ENCODE measurements around the gene ADSL.
"Not testable (repeated sequence)": the region's sequence is repeated elsewhere in the genome, so short reads cannot be mapped to it uniquely, and the experiment has no call there.

ADSL gene

DNA sequence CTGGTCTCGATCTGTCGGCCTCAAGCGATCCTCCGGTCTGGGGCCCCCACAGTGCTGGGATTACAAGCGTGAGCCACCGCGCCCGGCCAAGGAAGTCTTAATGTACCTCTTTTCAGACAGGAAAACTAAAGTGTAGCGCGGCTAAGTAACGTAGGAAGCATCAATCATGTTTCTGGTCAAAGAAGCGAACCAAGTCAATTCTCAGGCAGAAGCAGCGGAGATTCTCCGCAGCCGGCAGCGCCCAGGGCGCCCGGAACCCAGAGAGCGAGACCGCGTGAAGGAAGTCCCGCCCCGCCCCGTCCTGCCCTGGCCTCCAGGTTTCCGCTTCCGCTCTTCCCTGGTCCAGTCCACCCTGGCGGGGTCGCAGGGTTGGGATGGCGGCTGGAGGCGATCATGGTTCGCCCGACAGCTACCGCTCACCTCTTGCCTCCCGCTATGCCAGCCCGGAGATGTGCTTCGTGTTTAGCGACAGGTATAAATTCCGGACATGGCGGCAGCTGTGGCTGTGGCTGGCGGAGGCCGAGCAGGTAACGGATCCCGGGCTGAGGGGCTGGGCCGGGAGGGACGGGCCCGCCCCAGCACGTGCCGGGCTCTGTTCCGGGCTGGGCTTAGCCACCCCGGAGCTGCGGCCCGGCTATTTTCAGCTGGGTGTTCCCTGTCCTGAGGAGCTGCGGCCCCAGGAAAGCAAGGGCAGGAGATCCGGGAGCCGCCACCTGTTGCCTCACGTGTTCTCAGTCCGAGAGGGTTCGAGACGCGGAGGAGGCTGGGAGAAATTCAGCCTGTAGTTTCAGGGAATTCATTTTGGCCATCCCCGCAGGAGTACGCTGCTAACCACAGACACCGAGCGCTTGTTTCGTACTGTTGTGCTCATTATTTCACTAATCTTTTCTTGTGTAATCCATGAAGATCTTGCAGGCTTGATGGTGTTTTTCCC, at the start of gene ADSL:
Gene ADSL, plus strand, starts transcription at position 316 of the 934 bp plus-strand sequence. Its CDS starts 59 bp downstream, at position 375.
- DNase-seq: peak; percentile 82

DNA sequence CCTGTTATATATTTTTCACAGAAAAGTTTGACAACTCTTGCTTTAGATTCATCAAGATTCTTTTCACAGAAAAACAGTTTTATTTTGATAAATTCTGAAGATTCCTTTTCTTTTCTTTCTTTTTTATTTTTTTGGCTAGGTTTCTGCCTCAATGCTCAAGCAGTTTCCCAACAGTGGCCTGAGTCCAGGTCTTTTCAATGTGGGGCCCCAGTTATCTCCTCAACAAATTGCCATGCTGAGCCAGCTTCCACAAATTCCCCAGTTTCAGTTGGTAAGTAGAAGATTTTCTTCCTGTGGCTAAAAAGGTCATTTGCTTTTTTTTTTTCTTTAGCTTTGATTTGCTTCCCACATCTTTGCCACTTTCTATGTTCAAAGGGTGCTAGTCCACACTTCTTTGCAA, 46.0 kb upstream of the ADSL start:
- no peak for DNase-seq

GRCh38 chr22:40300884-40301672, 45.2 kb upstream of the ADSL start:
- DNase-seq: no peak

DNA sequence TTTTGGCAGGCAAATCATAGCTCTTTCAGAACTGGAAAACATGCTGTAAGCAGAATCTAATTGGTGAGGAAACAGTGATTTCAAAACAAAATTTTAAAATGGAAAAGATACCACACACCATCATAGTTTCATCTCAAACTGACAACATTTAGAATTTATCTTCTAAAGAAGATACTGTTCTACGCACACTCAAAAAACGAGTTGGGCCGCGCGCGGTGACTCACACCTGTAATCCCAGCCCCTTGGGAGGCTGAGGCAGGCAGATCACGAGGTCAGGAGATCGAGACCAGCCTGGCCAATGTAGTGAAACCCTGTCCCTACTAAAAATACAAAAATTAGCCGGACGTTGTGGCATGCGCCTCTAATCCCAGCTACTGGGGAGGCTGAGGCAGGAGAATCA, 44.2 kb upstream of the ADSL start:
- DNase-seq: no peak

- no peak for DNase-seq
Observed at GRCh38 chr22:40305625-40306024, 40.7 kb upstream of the ADSL start.

GRCh38 chr22:40308999-40309573, 37.2 kb upstream of the ADSL start:
- no peak for DNase-seq

DNA sequence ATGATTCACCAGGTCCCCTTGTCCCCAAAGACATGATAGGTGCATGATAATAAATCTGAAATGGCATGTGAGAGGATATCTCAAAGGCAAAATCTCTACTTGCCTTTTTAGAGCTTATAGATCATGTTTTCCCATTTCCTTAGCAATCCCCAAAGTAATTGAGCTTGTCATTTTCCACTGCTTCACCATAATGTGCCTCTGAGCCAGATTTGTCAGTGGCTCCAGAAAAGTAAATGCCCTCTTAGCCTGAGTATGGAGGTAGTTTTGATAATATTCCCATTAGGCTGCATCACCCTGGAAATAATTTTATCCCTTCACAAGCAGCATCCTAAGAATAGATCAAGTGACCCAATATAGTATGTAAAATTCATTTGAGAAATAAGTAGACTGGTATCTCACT, 36.7 kb upstream of the ADSL start:
- no peak for DNase-seq

DNA sequence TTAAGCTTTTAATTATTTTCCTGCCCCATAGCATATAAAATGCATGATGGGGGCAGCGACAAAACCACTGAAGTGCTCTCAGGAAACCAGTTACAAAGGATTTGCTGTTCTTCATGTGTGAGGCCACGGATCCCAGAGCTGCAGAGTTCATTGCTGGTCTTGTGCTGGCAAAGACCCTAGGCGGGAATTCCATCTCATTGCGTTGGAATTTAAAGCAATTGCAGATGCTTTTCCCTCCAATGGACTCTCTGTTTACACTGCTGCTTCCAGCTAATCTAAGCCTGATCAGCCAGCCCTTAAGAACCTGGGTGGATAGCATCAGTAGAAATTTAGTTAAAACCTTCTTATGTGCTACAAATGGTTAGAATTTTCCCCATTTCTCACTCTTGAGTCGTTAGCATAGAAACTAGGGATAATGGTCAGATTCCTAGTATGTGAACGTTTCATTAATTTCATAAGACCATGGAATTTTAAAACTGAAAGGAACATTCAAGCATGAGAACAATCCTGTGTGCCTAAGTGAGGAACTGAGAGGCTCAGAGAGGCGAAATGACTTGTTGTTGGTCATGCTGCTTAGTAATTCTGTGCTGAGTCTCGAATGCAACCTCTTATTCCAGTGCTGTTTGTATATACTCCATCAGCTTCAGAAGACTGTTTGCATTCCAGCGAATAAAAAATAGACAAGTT, 36.1 kb upstream of the ADSL start:
- no peak for DNase-seq

DNA sequence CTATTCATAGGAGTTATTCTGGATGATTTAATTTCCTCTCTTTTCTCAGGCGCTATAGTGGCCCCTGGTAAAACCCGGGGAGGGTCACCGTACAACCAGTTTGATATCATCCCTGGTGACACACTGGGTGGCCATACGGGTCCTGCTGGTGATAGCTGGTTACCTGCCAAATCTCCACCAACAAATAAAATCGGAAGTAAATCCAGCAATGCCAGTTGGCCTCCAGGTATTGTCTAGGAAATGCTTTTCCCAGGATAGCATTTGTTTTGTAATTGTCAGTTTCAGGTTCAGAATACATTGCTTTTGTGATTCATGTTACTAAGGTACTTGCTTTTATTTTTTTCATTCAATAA, 35.6 kb upstream of the ADSL start:
- DNase-seq: no peak

- not testable (repeated sequence) for DNase-seq
Observed at GRCh38 chr22:40311646-40312045, 34.7 kb upstream of the ADSL start.

DNA sequence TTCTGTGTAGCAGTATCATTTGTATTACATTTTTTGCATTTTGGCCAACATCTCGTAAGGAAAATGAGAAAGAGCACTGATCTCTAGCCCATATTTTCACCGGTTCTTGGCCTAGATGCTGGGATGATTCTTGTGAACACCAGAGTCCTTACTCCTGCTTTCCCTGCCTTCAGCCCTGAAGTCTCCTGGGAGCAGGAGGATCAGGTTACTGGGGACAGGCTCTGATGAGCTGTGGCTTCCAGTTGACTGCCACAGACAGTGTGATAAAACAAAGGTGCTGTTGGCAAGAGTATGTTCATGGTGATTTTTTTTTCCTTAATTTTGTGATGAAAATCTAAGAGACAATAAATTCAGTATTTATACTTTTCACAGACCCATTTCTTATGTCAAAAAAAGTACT, 34.2 kb upstream of the ADSL start:
- no peak for DNase-seq

DNA sequence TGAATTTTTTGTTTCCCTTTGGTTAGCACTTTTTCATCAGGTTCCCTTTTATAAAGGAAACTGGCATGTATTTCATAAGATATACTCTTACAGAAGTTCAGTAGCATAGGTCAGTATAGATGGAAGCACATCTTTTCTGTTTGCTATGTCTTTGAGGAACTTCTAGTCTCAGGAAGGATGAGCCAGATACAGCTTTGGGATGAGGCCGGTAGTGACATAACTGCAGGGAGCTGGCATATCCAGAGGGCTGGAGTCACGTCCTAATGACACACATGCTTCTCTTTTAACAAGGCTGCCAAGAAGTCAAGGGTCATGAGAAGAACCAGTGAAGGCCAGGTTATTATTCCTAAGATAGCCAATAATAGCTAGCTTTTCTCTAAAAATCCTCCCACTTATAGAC, 33.3 kb upstream of the ADSL start:
- no peak for DNase-seq

- no peak for DNase-seq
Observed at GRCh38 chr22:40314041-40314440, 32.3 kb upstream of the ADSL start.

- no peak for DNase-seq
Observed at GRCh38 chr22:40320687-40321086, 25.6 kb upstream of the ADSL start.

- no peak for DNase-seq
Observed at GRCh38 chr22:40322021-40322420, 24.3 kb upstream of the ADSL start.

GRCh38 chr22:40322818-40323447, 23.4 kb upstream of the ADSL start:
- no peak for DNase-seq

DNA sequence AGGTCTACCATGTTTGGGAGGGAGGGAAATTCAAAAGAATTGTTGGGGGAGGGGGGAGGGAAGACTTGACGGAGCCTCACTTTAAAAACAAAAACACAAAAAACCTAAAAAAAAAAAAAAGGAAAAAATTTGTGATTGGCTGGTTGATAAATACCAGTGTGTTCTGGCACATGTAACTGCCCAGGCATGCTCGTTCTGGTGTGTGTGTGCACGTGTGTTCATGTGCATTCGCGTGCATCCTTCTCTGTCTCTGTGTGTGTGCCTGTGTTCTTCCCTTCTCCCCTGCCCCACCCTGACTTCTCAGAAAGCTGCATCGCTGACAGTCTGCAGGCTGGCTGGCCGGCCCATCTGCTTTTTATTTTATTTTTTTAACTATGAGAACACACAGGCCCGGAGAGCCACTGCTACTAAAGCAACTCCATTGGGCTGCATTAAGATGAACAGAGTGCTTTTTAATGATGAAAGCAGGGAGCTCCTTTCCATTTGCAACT, 22.6 kb upstream of the ADSL start:
- no peak for DNase-seq

DNA sequence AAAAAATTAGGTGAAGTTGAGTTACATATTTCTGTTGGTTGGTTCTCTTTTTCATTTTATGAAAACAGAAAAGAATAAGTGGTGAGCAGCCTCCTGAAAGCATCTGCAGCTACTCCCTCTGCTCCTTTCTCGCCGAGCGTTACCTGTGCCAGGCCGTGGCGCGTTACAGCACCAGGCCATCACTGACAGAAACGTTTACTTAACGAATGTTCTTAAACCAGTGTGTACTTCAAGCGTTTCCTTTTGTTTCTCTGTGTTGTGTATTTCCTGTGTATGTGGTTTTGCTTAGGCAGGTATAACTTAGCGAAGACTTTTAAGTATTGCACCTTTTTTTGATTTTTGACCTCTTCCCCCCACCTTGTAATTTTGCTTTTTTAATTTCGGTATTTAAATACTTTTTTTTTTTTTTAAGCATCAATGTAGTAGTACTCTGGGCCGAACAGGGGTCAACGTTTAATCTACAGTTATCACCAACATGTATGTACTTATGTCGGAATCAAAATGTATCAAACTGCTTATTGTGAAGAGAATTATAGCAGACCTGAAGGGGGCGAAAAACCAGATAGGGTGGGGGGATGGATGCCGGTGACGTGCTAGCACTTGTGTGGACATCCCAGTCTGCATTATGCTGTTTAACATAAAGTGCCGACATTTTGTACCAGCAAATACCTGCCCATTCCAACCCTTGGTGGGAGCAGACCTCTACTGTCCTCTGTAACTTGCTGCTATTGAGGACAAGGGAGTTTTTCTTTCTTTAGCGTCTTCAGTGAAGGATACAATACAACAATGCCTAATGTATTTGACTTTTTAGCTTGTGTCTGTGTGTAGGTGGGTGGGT, 21.6 kb upstream of the ADSL start:
- no peak for DNase-seq

- no peak for DNase-seq
Observed at GRCh38 chr22:40325315-40325714, 21.0 kb upstream of the ADSL start.

DNA sequence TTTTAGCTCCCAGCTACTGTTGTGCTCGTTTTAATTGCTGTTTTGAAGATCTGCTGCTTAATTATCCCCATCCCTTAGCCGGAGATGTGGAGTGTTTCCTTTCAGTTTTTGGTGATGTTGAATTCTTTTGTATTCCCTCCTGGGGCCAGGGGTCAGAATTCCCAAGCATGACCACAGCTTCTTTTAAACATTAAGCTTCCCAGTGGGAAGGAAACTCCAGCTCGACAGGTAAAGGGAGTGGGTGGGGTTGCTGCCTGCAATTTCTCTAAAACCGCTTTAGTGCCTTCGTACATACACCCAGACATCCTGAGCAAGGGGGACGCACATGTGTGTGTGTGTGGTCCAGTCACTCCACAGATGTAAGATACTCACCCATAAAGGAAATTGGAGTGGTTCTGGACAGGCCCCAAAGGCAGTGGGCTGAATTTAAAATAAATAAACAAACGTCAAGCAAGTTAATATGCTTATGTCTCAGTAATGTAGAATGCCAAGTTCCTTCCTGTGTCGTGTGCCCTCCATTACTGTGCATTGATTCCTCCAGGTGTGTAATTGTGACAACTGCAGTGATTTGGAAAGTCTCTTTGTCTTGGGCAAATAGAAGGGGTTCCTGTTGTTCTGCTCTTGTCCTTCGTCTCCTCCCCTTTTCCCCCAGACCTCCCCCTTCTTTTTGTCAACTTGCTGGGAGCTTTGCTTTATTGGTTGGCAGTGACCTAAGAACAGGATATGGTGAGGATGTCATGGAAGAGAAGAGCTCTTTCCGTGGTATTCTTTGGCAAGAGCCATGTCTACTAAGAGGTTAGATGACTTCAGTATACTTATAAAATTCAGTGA, 19.2 kb upstream of the ADSL start:
- no peak for DNase-seq

All from NCI-H1092 treated with DMSO at 0.1 percent for 48 hours (cell line).